Endothelial cell of umbilical vein (primary cell): ENCODE measurements around the gene SLC5A1. TPM values are rescaled to one million over a fixed set of nuclear protein-coding genes. Genes with fewer than 3 reads are reported as not detected.

Source experiments
- BruUV-seq: library from RNA; stranded (reverse); fragments of 400-500 nt; replicated peaks from 2 replicates; lab custom pipeline; 2021; lab: Mats Ljungman, UMichigan
- CTCF ChIA-PET: fragments of 300-600, 350-600 bp; sonication (Branson Sonifier 250); formaldehyde crosslinking; loops from one replicate; lab custom pipeline; 2021; ENCODE audit warnings: antibody characterized with exemption, inconsistent platforms; lab: Charles Lee
- POLR2A ChIA-PET: fragments of 300-600, 350-600 bp; sonication (Branson Sonifier 250); formaldehyde crosslinking; loops from one replicate; lab custom pipeline; 2021; ENCODE audit warnings: antibody characterized with exemption, inconsistent platforms; lab: Charles Lee
- DNase-seq: peaks from one replicate; pipeline ENCODE4 v3.0.0-alpha.2; 2011; ENCODE audit warnings: low read depth, low spot score
- FAIRE-seq: peaks from 2 replicates; lab custom pipeline; 2011; peaks lifted over from hg19 to GRCh38; lab: Jason Lieb, UNC
- H2AFZ ChIP-seq: 2 replicates; pipeline ENCODE4 v1.6.0; 2012; ENCODE audit warnings: low read depth, low read length, control low read depth, inconsistent platforms
- H3K27ac ChIP-seq: 2 replicates; pipeline ENCODE4 v1.5.1; 2011; ENCODE audit warnings: low read depth, mild to moderate bottlenecking, control low read depth, low read length, moderate library complexity; ENCODE audit not compliant: insufficient read depth
- H3K27me3 ChIP-seq, 2 experiments: 2 replicates each; pipeline versions ENCODE4 v1.6.0 to v1.6.1; 2011; ENCODE audit warnings: low read length in 2 of 2, mixed read lengths in 1 of 2; ENCODE audit not compliant: control insufficient read depth in 2 of 2, insufficient read depth in 2 of 2
- H3K36me3 ChIP-seq, 2 experiments: 2 replicates in 1 of 2; 3 replicates in 1 of 2; pipeline ENCODE4 v1.5.1; 2011; ENCODE audit warnings: low read length in 2 of 2, mild to moderate bottlenecking in 1 of 2, moderate library complexity in 1 of 2; ENCODE audit not compliant: control insufficient read depth in 2 of 2, insufficient read depth in 2 of 2; ENCODE audit errors: extremely low read depth in 1 of 2
- H3K4me1 ChIP-seq: 3 replicates; pipeline ENCODE4 v1.5.1; 2011; ENCODE audit warnings: mild to moderate bottlenecking, low read length; ENCODE audit not compliant: control insufficient read depth, insufficient read depth; ENCODE audit errors: extremely low read depth
- H3K4me2 ChIP-seq: 2 replicates; pipeline ENCODE4 v1.6.1; 2011; ENCODE audit warnings: low read length, control low read depth, mixed read lengths; ENCODE audit not compliant: insufficient read depth
- H3K4me3 ChIP-seq, 3 experiments: fragments of 200-600 bp in 1 of 3; sonication (generic), shearing (Covaris generic) in 1 of 3; replicated peaks in 1 of 3; 2 replicates each; pipeline ENCODE4 v1.5.1; 2011 to 2016; ENCODE audit warnings: control low read depth in 3 of 3, low read length in 3 of 3, mild to moderate bottlenecking in 2 of 3, inconsistent platforms in 1 of 3, low read depth in 1 of 3, moderate library complexity in 1 of 3; ENCODE audit not compliant: insufficient read depth in 1 of 3
- H3K79me2 ChIP-seq: 2 replicates; pipeline ENCODE4 v1.6.0; 2012; ENCODE audit warnings: low read length, inconsistent platforms; ENCODE audit not compliant: control insufficient read depth, insufficient read depth
- H3K9ac ChIP-seq: replicated peaks from 2 replicates; pipeline ENCODE3; 2011; ENCODE audit warnings: low read length, control low read depth; ENCODE audit not compliant: insufficient read depth; ENCODE audit errors: extremely low read depth
- H3K9me1 ChIP-seq: replicated peaks from 3 replicates; pipeline ENCODE4 v1.6.0; 2011; ENCODE audit warnings: mild to moderate bottlenecking, low read length; ENCODE audit not compliant: control insufficient read depth, insufficient read depth; ENCODE audit errors: extremely low read depth
- H3K9me3 ChIP-seq: replicated peaks from 2 replicates; pipeline ENCODE4 v1.5.1; 2012; ENCODE audit warnings: low read length, inconsistent platforms; ENCODE audit not compliant: control insufficient read depth, insufficient read depth
- H4K20me1 ChIP-seq: replicated peaks from 2 replicates; pipeline ENCODE3; 2011; ENCODE audit warnings: mild to moderate bottlenecking, low read length; ENCODE audit not compliant: control insufficient read depth, insufficient read depth; ENCODE audit errors: extremely low read depth
- CTCF ChIP-seq, 2 donors: IDR thresholded peaks; 1 replicate in 1 of 2; 2 replicates in 1 of 2; pipeline ENCODE4 v1.5.1; 2011; ENCODE audit warnings: low read length in 2 of 2, mild to moderate bottlenecking in 2 of 2, moderate library complexity in 2 of 2, control low read depth in 1 of 2, inconsistent platforms in 1 of 2, low read depth in 1 of 2; ENCODE audit not compliant: insufficient read depth in 1 of 2; ENCODE audit errors: extremely low read depth in 1 of 2
- EZH2 ChIP-seq: IDR thresholded peaks from 2 replicates; pipeline ENCODE4 v1.6.1; 2012; ENCODE audit warnings: borderline replicate concordance, low read depth, mild to moderate bottlenecking, moderate library complexity, low read length, inconsistent platforms; ENCODE audit not compliant: severe bottlenecking
- FOS ChIP-seq: IDR thresholded peaks from 2 replicates; pipeline ENCODE4 v1.6.1; 2011; ENCODE audit warnings: mild to moderate bottlenecking, low read length, moderate library complexity, borderline replicate concordance; ENCODE audit not compliant: insufficient read depth
- GATA2 ChIP-seq: IDR thresholded peaks from 2 replicates; pipeline ENCODE4 v1.7.0; 2011; ENCODE audit warnings: low read depth, mild to moderate bottlenecking, moderate library complexity, mixed read lengths, low read length; ENCODE audit not compliant: insufficient read length, insufficient read depth
- JUN ChIP-seq: IDR thresholded peaks from 2 replicates; pipeline ENCODE4 v1.6.1; 2011; ENCODE audit warnings: borderline replicate concordance, low read depth; ENCODE audit not compliant: insufficient read length, insufficient read depth
- MAX ChIP-seq: IDR thresholded peaks from 2 replicates; pipeline ENCODE4 v1.6.1; 2011; ENCODE audit not compliant: insufficient read depth, insufficient read length
- MYC ChIP-seq: IDR thresholded peaks from one replicate; pipeline ENCODE4 v1.6.1; 2011; ENCODE audit warnings: mild to moderate bottlenecking, low read depth, low read length
- POLR2A ChIP-seq: IDR thresholded peaks from 2 replicates; pipeline ENCODE4 v1.6.1; 2012; ENCODE audit warnings: low read depth, mild to moderate bottlenecking, control low read depth, low read length
- POLR2AphosphoS5 ChIP-seq: IDR thresholded peaks from 2 replicates; pipeline ENCODE4 v1.6.1; 2012; ENCODE audit warnings: low read depth, mild to moderate bottlenecking, control low read depth, low read length, moderate library complexity; ENCODE audit not compliant: insufficient read depth
- dilution Hi-C: fragments of 300-500 bp; cut with MboI; formaldehyde crosslinking; loops from one replicate; pipeline ENCODE4 v1.15.0; 2019; ENCODE audit warnings: low sequenced_read_pairs; ENCODE audit not compliant: extremely low pct_ligation_motif_present
- intact Hi-C: fragments of 100-400 bp; cut with micrococcal nuclease; formaldehyde crosslinking; loops from one replicate; pipeline ENCODE4 v1.10.0; 2022
- polyA plus RNA-seq, 4 experiments: library from polyadenylated mRNA; depleted of rRNA in 3 of 4; stranded (reverse) in 3 of 4; unstranded in 1 of 4; fragments of >200 nt; gene quantifications; 2 replicates each; pipeline versions ENCODE4 v1.2.1 to v1.2.3, GENCODE V29; 2011 to 2012; ENCODE audit warnings: missing spikeins in 1 of 4
- total RNA-seq: library from RNA; stranded (reverse); gene quantifications from 2 replicates; pipeline ENCODE4 v1.2.3, GENCODE V29; 2021

Gene SLC5A1
- total and polyA plus RNA-seq, 2 donors (not counting 3 experiments of a cell fraction or from before 2014, with no cell fraction given): not detected

GRCh38 chr22:32120603-32121002 is 77.5 kb downstream of the SLC5A1 start:
- Histone ChIP-seq H4K20me1 (no peaks in the 10 kb centered on the region), H3K4me2 (no peak overlapping the region), H3K79me2 (no peaks in the 10 kb centered on the region), H3K4me1 (no peaks in the 10 kb centered on the region), H3K9ac (no peak overlapping the region), H3K27ac (no peak overlapping the region), H3K9me1 (no peaks in the 10 kb centered on the region), H3K4me3 (no peak overlapping the region), H2AFZ (no peak overlapping the region), H3K9me3 (no peaks in the 10 kb centered on the region), H3K27me3 (peaks cover 0 to 4% of the 10 kb centered on the region in 2 experiments), H3K36me3 (no peaks in the 10 kb centered on the region)
- TF ChIP-seq EZH2 (no peak), FOS (no peak), POLR2AphosphoS5 (no peak), JUN (no peak), MYC (no peak), POLR2A (no peak)
- BruUV-seq: no TSS peak
- ChIA-PET CTCF (no interaction called here), POLR2A (no interaction called here)
- dilution Hi-C loops: no loop called here
- DNase-seq: no peak
- no peak for FAIRE-seq
- intact Hi-C loops: no loop called here

GRCh38 chr22:32122899-32123298 is 79.8 kb downstream of the SLC5A1 start:
- Histone ChIP-seq H3K27ac (no peak overlapping the region), H3K36me3 (no peaks in the 10 kb centered on the region), H4K20me1 (no peaks in the 10 kb centered on the region), H3K4me1 (no peaks in the 10 kb centered on the region), H3K9me3 (no peaks in the 10 kb centered on the region), H2AFZ (no peak overlapping the region), H3K79me2 (no peaks in the 10 kb centered on the region), H3K9me1 (no peaks in the 10 kb centered on the region), H3K27me3 (no peaks in the 10 kb centered on the region), H3K4me2 (no peak overlapping the region), H3K4me3 (no peak overlapping the region), H3K9ac (no peak overlapping the region)
- no TSS peak for BruUV-seq
- no peak for TF ChIP-seq JUN
- no peak for TF ChIP-seq MAX
- no peak for TF ChIP-seq FOS
- no peak for TF ChIP-seq CTCF (IDR thresholded peaks at IDR 0.05; ENCODE audit: extremely low read depth in 1 of 2, insufficient read depth in 1 of 2, low read depth in 1 of 2, low read length in 2 of 2)
- no peak for TF ChIP-seq EZH2
- TF ChIP-seq GATA2: no peak
- no peak for TF ChIP-seq MYC
- TF ChIP-seq POLR2A: no peak
- no peak for TF ChIP-seq POLR2AphosphoS5
- dilution Hi-C loops: no loop called here
- FAIRE-seq: no peak
- ChIA-PET CTCF (no interaction called here), POLR2A (no interaction called here)
- no peak for DNase-seq
- intact Hi-C loops: no loop called here
